Neural cell (in vitro differentiated cells): ENCODE data around the gene MTA1. TPM values are rescaled to one million over a fixed set of nuclear protein-coding genes. Genes with fewer than 3 reads are reported as not detected.

Source experiments
- H2AFZ ChIP-seq: fragments of 200-600, 300-800 bp; sonication (generic), shearing (Covaris generic); 2 replicates; pipeline ENCODE4 v1.6.0; 2014; ENCODE audit warnings: low read depth, mild to moderate bottlenecking, antibody characterized with exemption, low read length, moderate library complexity
- H3F3A ChIP-seq: fragments of 200-600 bp; shearing (Covaris generic); 2 replicates; pipeline ENCODE4 v1.6.1; 2016; ENCODE audit warnings: mild to moderate bottlenecking, moderate library complexity, mixed read lengths, antibody characterized with exemption, low read length; ENCODE audit not compliant: insufficient read depth, poor library complexity, severe bottlenecking
- H3K27ac ChIP-seq: fragments of 200-600, 300-800 bp; sonication (generic), shearing (Covaris generic); 2 replicates; pipeline ENCODE4 v1.5.1; 2014; ENCODE audit warnings: mild to moderate bottlenecking, low read length, moderate library complexity
- H3K27me3 ChIP-seq: fragments of 300-800, 200-600 bp; sonication (generic), shearing (Covaris generic); 2 replicates; pipeline ENCODE4 v1.6.0; 2014; ENCODE audit warnings: mild to moderate bottlenecking, low read depth, low read length, moderate library complexity; ENCODE audit not compliant: insufficient read depth
- H3K36me3 ChIP-seq: fragments of 300-800, 200-600 bp; sonication (generic), shearing (Covaris generic); 2 replicates; pipeline ENCODE4 v1.5.1; 2014; ENCODE audit warnings: mild to moderate bottlenecking, antibody characterized with exemption, low read length, moderate library complexity; ENCODE audit not compliant: insufficient read depth
- H3K4me2 ChIP-seq: fragments of 300-800, 200-600 bp; sonication (generic), shearing (Covaris generic); 2 replicates; pipeline ENCODE4 v1.6.0; 2014; ENCODE audit warnings: mild to moderate bottlenecking, low read length
- H3K4me3 ChIP-seq: fragments of 300-800, 200-600 bp; sonication (generic), shearing (Covaris generic); 2 replicates; pipeline ENCODE4 v1.5.1; 2014; ENCODE audit warnings: mild to moderate bottlenecking, low read length, moderate library complexity
- H3K79me2 ChIP-seq: fragments of 200-600 bp; shearing (Covaris generic); replicated peaks from 2 replicates; pipeline ENCODE4 v1.6.0; 2014; ENCODE audit warnings: mild to moderate bottlenecking, low read length, moderate library complexity; ENCODE audit not compliant: insufficient read depth
- H3K9ac ChIP-seq: fragments of 300-800, 200-600 bp; sonication (generic), shearing (Covaris generic); 2 replicates; pipeline ENCODE4 v1.6.1; 2016; ENCODE audit warnings: mild to moderate bottlenecking, low read length, mixed read lengths
- H3K9me2 ChIP-seq: fragments of 200-600 bp; shearing (Covaris generic); 2 replicates; pipeline ENCODE4 v1.6.1; 2016; ENCODE audit warnings: mild to moderate bottlenecking, low read length, mixed read lengths; ENCODE audit not compliant: insufficient read depth
- H3K9me3 ChIP-seq: fragments of 200-600, 300-800 bp; sonication (generic), shearing (Covaris generic); 2 replicates; pipeline ENCODE4 v1.6.1; 2016; ENCODE audit warnings: mild to moderate bottlenecking, mixed run types, low read length, moderate library complexity, mixed read lengths
- H4K20me1 ChIP-seq: fragments of 200-600 bp; shearing (Covaris generic); 2 replicates; pipeline ENCODE4 v1.6.1; 2016; ENCODE audit warnings: mild to moderate bottlenecking, mixed run types; ENCODE audit not compliant: insufficient read depth
- CTCF ChIP-seq: fragments of 450-650 bp; IDR thresholded peaks from 2 replicates; pipeline ENCODE4 v1.5.1; 2014; ENCODE audit warnings: antibody characterized with exemption, mild to moderate bottlenecking, moderate library complexity; ENCODE audit not compliant: poor library complexity, severe bottlenecking
- EP300 ChIP-seq: fragments of 450-650 bp; conservative IDR thresholded peaks from 2 replicates; pipeline ENCODE4 v1.6.1; 2014; ENCODE audit warnings: antibody characterized with exemption, mild to moderate bottlenecking, moderate library complexity; ENCODE audit not compliant: poor library complexity, severe bottlenecking
- EZH2 ChIP-seq: fragments of 200-600, 300-800 bp; shearing (Covaris generic), sonication (generic); IDR thresholded peaks from 2 replicates; pipeline ENCODE4 v1.6.1; 2014; ENCODE audit warnings: antibody characterized with exemption, low read length, borderline replicate concordance, mild to moderate bottlenecking; ENCODE audit not compliant: insufficient read depth, poor library complexity, severe bottlenecking
- MXI1 ChIP-seq: fragments of 450-650 bp; conservative IDR thresholded peaks from 2 replicates; pipeline ENCODE4 v1.6.1; 2014; ENCODE audit warnings: antibody characterized with exemption, mild to moderate bottlenecking; ENCODE audit not compliant: poor library complexity, severe bottlenecking
- POLR2AphosphoS5 ChIP-seq: IDR thresholded peaks from 2 replicates; pipeline ENCODE4 v1.6.1; 2012
- RAD21 ChIP-seq: fragments of 450-650 bp; conservative IDR thresholded peaks from 2 replicates; pipeline ENCODE4 v1.6.1; 2014; ENCODE audit warnings: antibody characterized with exemption, mild to moderate bottlenecking, moderate library complexity
- REST ChIP-seq: IDR thresholded peaks from 2 replicates; pipeline ENCODE4 v1.6.1; 2012; ENCODE audit warnings: borderline replicate concordance
- SMC3 ChIP-seq: fragments of 450-650 bp; conservative IDR thresholded peaks from 2 replicates; pipeline ENCODE4 v1.6.1; 2014; ENCODE audit warnings: antibody characterized with exemption, mild to moderate bottlenecking, moderate library complexity; ENCODE audit not compliant: poor library complexity
- TAF1 ChIP-seq: IDR thresholded peaks from 2 replicates; pipeline ENCODE4 v1.6.1; 2012; ENCODE audit warnings: low read depth
- polyA plus RNA-seq: library from polyadenylated mRNA; depleted of rRNA; stranded (reverse); fragments of >200 nt; gene quantifications from 2 replicates; pipeline ENCODE4 v1.2.3, GENCODE V29; 2014

MTA1 gene
- polyA plus RNA-seq, 1 donor from 2014 or later: 94.0 TPM

GRCh38 chr14:105452963-105453362, 33.3 kb downstream of the MTA1 start:
- Histone ChIP-seq H4K20me1 (no peaks in the 10 kb centered on the region), H3F3A (no peaks in the 10 kb centered on the region), H3K9me2 (no peaks in the 10 kb centered on the region), H3K79me2 (no peaks in the 10 kb centered on the region), H3K27me3 (no peaks in the 10 kb centered on the region), H3K9ac (no peak overlapping the region), H3K4me3 (no peak overlapping the region), H3K27ac (no peak overlapping the region), H3K36me3 (no peaks in the 10 kb centered on the region), H2AFZ (no peak overlapping the region), H3K4me2 (no peak overlapping the region), H3K9me3 (no peaks in the 10 kb centered on the region)
- TF ChIP-seq POLR2AphosphoS5 (no peak), CTCF (no peak), TAF1 (no peak), SMC3 (no peak), REST (no peak), RAD21 (no peak), EZH2 (no peak), EP300 (no peak), MXI1 (no peak)

- Histone ChIP-seq H3K9ac (no peak overlapping the region), H3K4me2 (no peak overlapping the region), H3K36me3 (no peaks in the 10 kb centered on the region), H3K27ac (no peak overlapping the region), H3K27me3 (no peaks in the 10 kb centered on the region), H4K20me1 (no peaks in the 10 kb centered on the region), H3F3A (no peaks in the 10 kb centered on the region), H3K9me3 (no peaks in the 10 kb centered on the region), H3K9me2 (no peaks in the 10 kb centered on the region), H3K4me3 (no peak overlapping the region), H3K79me2 (no peaks in the 10 kb centered on the region), H2AFZ (no peak overlapping the region)
- TF ChIP-seq SMC3: no peak
- TF ChIP-seq RAD21: no peak
- TF ChIP-seq TAF1: no peak
- TF ChIP-seq REST: no peak
- no peak for TF ChIP-seq POLR2AphosphoS5
- TF ChIP-seq EZH2: no peak
- no peak for TF ChIP-seq CTCF
- TF ChIP-seq MXI1: no peak
- TF ChIP-seq EP300: no peak
These were observed 34.2 kb downstream of the MTA1 start for GRCh38 chr14:105453847-105454246.
